ENCODE data around the gene CFAP53.

DNA sequence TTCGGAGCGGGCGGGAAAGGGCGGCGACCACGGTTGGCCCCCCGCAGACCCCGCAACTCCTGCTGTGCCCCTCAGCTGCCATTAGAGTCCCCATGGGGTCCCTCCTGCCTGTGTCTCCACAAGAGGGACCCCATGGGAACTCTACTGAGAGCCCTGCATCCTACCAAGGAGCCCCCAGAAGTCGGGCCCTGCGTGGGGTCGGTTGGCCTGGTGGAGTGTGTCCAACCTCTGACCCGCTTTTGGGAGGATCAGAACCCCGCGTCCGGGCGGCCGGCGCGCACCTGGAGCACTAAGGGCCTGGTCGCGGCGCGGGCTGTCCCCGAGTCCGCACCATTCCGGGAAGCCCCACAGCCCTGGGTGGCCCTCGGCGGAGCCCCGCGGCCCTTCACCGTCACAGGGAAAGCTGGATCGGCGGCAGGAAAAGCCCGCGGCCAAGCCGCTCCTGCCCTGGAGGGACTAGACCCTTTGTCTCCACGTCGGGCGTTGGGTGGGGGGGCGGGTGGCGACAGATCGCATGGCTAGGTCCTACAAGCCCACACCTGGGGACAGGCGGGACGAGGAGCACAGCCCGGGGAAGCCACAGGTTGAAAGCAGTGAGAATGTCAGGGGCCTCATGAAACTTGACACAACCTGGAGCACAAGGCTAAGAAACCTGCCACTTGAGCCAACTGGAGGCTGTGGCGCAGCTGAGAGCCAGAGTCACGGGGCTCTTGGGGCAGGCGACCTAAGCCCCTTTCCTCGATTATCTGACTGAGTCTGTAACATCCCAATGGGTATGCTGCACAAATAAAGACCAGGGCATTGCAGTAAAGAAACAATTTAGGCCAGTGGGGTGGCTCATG lies 32.4 kb upstream of the CFAP53 start:
- no peak for TF ChIP-seq EZH2 (optimal IDR thresholded peaks at IDR 0.05; ENCODE audit: low read depth, low read length)
- TF ChIP-seq EZH2phosphoT487 (IDR thresholded peaks at IDR 0.05; ENCODE audit: low read length): no peak
- TF ChIP-seq CTCF (IDR thresholded peaks at IDR 0.05; ENCODE audit: low read length): no peak
